Measurements from ENCODE around the gene COPG1. TPM values are rescaled to one million over a fixed set of nuclear protein-coding genes. Genes with fewer than 3 reads are reported as not detected.
A peak's percentile ranks its signal among the peaks of the same experiment; 100 is the strongest.

Gene COPG1
- total RNA-seq, 1 experiment from 2014 or later = 139 TPM

DNA sequence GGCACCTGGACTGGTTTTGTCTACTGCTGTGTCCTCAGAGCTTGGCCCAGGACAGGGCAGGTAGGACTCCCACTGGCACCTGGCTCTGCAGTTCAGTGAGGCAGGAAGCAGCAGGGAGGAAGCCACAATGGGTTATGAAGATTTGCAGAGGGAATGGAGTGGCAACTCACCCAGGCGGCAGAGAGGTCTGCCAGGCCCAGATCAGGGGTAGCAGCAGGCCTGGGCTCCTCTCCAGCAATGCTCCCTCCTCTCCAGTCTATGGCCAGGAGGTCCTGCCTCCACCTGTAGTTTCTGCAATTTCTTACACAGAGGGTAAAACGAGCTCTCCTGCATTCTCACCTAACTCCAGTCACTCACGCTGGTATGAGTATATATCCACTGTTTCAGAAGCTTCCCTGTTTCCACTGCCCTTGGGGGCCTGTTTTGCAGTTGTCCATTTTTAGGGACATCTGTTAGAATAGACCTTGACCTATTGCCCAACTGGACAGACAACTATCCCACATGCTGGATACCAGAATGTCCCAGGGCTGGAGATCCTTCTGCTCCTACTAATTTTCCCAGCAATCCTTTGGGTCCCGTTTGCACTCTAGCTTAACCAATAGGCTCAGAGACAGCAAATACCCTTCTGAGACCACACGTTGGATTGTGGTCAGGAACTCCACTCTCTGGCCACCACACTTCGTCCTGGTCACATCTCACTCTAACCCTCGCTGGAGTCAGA lies 64.4 kb downstream of the COPG1 start:
- peak; percentile 73 for DNase-seq (ENCODE audit: low read depth)

DNA sequence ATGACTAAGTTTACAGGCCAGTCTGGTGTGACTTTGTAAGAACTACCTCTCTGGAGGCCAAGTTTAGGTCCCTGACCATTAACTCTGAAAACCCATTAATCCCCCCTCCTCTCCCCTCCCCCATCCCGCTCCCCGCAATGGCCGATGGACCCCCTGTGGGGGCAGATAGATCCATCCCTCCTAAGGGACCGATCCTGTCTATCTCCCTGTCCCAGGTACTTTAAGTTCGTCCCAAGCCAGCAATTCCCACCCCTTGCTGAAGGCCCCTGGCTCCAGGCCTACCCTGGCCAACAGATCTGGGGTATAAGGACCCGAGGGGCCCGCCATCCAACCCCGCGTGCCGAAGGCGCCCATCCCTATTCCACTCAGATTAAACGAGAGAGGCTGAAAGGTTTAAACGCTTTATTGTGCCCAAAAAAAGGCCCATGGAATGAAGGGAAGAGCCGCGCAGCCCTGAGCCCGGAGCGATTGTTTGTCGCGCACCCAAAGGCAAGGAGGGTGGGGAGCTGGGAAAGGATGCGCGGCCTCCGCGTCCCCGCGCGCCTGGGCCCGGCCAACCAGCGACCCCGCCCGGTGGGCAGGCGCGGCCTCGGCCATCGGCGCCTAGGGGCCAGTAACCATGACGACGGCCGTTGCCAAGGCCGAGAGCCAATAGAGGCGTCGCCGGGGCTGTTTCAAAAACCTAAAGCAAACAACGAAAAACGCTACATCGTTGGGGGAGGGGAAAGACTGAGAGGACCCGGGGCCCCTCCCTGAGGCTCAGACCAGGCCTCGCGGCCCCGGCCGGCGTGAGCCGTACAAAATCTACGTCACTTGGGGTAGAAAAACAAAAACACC lies 65.2 kb downstream of the COPG1 start:
- peak; percentile 93 for DNase-seq (ENCODE audit: low read depth)

DNA sequence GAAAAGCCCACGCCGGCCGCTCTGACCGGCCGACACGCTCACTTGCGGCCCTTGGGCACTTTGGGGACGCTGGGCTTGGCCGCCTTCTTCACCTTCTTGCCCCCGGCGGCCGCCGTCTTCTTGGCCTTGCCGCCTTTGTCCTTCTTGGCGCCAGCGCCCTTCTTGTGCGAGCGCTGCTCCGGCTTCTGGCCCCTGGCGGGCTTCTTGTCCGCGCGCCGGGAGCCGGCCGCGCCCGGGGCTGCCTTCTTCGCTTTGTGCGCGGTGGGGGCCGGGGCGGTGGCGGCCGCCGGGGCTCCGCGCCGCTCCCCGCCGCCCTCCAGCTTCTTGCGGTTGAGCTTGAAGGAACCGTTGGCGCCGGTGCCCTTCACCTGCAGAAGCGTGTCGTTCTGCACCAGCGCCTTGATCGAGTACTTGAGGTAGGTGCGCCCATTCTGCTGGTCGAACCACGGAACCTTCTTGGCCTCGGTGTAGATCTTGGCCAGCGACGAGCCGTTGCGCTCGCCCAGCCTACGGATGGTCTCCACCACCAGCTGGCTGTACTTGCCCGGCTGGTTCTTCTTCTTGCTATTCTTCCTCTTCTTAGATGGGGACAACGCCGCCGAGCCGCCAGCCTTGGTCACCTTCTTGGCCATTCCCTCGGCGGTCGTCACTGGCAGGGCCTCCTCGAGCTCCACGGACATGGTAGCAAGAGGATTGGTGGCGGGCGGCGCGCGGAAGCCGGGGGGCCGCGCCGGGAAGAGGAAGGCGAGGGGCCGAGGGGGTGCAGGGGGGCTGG lies 66.0 kb downstream of the COPG1 start:
- DNase-seq (ENCODE audit: low read depth) = peak; percentile 19

DNA sequence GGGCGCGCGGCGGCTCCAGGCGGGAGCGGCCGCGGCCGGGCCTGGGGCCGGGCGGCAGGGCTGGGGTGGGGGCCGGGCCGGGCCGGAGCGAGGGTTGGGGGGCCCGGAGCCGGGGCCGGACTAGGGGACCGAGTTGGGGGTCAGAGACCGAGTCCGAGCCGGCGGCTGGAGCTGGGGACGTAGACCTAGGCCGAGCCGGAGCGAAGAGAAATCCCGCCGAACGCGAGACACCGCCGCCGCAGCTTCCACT lies 66.5 kb downstream of the COPG1 start:
- DNase-seq (ENCODE audit: low read depth) = no peak

DNA sequence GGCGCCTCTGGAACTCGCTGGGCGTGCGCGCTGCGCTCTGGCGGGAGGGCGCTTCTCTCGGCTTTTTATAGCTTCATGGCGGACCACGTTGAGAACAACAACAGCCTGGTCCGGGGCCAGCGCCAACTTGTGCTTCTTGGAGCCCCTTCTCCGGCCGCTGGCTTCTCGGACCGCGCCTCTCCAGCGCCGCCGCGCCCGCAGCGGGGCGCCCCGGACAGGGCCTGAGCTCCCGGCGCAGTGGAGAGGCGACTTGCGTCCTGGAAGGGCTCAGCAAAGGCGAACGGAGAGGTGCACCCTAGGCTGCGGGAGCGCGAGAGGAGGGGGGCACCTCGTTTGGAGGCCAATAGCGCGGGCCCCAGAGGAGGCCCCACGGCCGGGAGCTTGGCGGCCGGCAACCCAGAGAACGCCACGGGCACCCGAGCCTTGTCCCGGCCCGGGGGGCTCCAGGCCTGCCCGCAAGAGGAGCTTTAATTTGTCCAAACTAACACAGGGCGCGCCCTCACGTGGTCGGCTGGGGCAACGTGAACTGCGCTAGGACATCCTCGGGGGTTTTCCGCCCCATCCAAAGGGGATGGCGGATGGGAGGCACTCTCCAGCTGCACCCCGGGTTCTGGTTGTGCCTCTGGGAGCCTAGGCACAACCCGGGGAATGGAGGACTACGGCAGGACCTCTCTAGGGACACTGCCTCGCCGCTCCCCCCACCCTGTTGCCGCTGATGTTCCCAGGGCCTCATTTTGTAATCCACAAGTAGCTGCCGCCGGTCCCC lies 67.0 kb downstream of the COPG1 start:
- DNase-seq (ENCODE audit: low read depth) = peak; percentile 84

DNA sequence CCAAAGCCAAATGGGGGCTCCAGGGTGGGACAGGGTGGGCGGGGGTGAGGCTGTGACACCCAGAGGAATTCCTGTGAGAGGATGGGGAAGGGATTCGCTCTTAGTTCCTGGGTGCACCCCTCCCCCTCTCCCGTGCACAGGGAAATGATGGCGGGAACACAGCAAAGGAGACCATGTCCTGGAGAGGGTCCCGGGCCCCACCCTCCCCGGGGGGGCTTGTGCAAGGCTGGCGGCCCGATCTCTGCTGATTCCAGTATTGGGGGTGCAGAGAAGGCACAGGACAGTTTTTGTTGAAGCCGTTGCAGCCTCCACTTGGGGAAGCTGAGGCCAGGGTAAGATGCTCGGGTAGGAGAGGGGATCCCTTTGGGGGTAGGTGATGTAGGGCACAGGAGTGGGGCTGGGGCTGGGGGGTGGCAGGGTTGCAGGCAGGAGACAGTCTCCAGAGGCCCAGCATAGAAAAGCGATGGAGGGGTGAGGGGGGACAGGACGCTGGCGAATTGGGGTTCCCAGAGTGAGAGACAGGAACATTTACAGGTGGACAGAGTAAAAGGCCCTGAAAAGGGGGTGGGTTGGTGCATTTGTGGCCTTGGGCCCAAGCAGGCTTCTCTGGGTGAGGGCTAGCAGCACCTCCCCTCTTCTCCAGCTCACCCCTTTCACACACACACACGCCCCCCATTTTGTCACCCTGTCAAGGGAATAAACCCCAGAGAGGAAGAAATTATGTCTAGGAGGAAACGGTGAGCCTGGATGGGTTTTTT lies 67.8 kb downstream of the COPG1 start:
- DNase-seq (ENCODE audit: low read depth) = no peak

DNA sequence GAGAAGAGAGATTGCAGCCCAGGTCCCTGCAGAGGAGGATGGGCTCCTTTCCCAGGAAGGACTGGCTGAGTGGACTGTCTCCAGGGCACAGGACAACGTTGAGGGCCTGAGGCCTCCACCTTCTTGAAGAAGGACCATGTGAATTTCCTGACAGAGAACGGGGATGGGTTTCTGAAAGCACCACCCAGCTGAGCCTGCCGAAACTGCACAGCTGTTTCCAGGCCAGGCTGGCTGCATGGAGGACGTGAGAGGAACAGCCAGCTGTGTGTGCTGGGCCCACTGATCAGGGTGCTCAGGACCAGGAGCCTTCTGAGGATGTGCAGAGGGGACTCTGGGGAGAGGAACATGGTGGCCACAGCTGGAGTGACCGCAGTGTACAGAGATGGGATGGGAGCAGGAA lies 68.4 kb downstream of the COPG1 start:
- no peak for DNase-seq (ENCODE audit: low read depth)

DNA sequence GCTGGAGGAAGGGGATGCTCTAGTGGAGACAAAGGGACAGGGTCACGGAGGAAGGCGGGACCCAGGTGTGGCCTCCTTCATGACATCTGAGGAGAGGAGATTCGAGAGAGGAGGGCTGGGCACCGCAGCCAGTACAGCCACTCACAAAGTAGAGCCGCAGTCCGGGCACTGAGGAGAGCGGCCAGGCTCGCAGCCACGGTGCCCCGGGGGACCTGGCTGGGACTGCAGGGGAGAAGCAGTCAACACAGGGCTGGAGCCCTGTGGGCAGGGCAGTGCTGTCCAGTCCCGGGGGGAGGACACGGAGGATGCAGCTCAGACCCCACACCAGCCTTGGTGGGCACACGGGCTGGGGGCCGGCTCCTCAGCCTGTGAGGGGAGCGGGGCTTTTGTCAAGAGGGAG lies 69.5 kb downstream of the COPG1 start:
- DNase-seq (ENCODE audit: low read depth) = no peak

DNA sequence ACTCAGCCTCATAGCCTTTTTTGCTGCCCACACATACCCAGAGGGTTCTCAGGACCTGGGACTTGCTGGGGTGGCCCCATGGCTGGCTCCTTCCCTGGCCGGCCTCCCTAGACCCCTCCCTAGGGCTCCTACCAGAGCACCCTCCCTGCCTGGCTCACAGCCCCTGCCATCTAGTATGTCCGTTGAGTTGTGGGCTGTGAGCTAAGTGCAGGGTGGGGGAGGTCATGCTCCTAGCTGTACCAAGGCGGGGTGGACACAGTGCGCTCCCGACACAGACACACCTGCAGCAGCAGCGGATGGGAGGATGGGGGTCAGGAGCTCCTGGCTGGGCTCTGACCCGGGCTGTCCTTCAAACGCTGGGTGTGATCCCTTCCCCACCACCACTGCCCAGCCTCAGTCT lies 70.9 kb downstream of the COPG1 start:
- DNase-seq (ENCODE audit: low read depth) = no peak

DNA sequence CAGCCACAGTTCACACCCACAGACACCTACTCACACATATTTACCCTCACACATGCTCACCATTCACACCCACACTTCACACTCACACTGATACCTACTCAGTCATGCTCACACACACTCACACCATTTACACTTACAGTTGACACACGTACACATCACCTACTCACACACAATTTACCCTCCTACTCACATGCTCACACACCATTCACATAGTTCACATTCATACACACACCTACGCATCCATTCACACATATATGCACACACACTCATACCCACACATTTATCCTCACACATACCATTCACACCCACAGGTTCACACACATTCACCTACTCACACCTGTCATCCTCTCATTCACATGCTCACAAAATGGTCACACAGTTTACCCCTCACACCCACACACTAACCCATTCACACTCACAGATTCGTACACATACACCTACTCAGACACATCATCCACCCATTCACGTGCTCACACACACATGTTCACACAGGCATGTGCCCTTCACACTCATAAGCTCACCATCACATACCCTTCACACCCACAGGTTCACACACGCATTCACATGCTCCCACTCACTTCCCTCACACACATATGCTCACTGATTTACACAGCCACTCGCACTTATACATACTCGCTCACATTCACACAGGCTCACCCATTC lies 71.5 kb downstream of the COPG1 start:
- DNase-seq (ENCODE audit: low read depth) = no peak

DNA sequence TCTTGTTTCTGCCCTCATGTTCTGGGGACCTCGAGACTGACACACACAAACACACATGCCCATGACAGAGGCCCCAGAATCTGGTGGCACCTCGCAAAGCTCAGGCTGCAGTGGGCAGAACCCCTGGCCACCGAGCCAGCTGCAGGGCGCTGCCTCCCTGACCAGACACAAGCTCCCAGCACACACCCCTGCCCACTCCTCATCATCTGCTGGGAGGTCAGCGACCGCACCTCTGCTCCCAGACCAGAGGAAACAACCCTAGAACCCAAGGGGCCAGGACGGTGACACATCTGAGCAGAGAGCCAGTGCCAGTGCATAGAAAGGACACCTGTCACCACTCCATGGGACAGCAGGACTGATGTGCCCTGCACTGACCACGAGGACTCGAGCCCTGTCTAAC lies 72.5 kb downstream of the COPG1 start:
- DNase-seq (ENCODE audit: low read depth) = no peak

DNA sequence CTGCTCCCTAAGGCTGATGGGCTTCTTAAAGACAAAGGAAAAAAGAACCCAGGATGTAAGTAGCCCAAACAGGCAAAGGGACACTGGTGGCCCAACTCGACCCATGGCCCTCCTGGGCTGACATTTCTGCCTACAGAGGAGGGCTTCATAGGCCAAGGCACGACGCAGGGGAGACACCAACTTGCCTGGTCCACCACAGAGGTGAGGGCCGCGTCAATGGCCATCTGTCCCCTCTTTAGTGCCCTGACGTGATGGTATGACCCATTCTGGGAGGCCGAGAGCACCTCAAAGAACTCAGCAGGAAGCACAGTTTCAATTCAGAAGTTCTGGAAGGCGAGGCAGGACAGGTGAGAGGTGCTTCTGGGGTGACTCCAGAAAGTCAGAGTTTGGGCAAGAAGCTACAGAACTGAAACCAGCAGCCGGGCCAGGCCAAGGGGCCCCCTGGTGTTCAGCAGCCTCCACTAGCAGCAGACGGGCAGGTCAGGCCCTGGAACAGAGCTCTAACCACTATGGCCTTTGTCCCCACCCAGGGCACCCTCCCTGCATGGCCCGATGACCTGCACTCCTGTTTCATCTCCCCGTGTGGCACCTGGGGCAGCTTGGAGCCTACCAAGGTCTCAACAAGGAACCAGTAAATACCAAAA lies 74.4 kb downstream of the COPG1 start:
- DNase-seq (ENCODE audit: low read depth) = no peak

DNA sequence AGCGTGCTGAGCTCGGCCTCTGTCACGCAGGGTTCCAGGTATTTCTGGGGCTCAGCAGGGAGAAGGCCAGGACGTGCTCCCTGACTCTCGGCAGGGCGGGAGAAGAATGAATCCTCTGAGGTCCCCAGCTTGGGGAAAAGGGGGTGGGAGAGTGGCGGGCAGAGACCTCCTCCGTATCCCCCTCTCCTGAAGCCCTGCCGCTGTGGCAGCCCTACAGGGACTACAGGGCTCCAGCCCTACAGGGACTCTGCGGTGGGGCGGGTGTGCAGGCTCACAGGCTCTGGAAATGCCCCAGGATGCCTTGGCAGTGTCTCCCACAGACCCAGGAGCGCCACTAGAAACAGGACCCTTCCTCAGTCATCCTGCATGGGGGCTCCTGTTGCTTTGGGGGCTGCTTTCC lies 75.4 kb downstream of the COPG1 start:
- no peak for DNase-seq (ENCODE audit: low read depth)

DNA sequence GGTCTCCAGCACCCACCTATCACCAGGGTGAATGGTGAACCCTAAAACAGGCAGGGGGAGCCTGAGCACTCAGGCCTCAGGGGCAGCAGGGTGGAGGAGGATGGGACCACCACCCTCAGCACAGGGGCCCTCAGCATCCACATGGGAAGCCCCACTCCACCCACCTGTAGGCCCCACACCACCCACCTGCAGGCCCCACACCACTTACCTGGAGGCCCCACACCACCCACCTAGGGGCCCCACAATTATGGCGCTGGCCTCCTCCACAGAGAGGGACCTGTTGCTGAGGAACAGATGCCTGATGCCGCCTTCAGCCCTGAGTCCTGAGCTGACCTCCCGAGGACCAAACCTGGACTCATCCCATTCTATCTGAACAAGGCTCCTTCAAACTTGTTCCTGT lies 76.0 kb downstream of the COPG1 start:
- no peak for DNase-seq (ENCODE audit: low read depth)

DNA sequence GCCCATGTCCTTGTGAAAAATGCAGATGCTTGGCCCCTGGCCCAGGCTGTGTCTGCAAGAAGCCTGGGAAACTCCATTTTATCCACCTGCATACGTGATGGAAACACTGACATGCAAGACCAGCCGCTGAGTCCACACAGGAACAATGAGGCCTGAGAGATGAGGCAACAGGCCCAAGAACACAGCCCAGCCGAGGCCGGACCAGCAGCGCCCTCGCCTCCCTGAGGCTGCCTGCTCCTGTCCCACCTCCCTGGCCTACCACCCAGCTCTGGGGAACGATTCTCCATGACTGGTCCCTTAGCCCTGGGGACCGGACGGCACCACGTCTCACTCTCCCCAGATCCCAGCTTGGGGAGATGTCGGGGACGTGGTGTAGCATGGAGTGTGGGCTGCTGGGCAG lies 76.7 kb downstream of the COPG1 start:
- no peak for DNase-seq (ENCODE audit: low read depth)

DNA sequence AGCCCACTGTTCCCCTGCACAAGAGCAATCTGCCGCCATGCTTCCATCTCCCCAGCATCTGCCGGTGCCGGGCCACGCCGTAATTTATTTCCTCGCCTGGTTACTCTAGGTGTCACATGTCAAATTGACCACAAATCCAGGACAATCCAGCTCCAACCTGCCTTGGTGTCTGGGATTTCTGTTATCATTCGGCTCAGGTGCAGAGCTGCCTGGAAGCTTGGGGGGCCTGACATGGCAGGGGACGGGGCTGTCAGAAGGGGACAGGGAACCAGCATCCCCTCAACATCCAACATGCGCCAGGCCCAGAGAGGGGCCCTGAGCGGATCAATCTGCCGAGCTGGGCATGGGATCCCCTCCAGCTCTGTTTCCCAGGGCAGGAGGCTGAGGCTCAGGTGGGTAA lies 77.2 kb downstream of the COPG1 start:
- DNase-seq (ENCODE audit: low read depth) = no peak

Measured in RPMI7951 (cell line).